ENCODE data around the gene ATP8A2. TPM values are rescaled to one million over a fixed set of nuclear protein-coding genes. Genes with fewer than 3 reads are reported as not detected.

Gene ATP8A2
- total RNA-seq, 2 donors from 2014 or later = 0.13 to 0.21 TPM

- H3K27me3 Mint-ChIP-seq = no peaks in the 10 kb centered on the region
- H3K4me3 Mint-ChIP-seq = no peak overlapping the region
- H3K4me1 Mint-ChIP-seq = no peaks in the 10 kb centered on the region
- peaks cover 5% of the 10 kb centered on the region for H3K36me3 Mint-ChIP-seq (ENCODE audit: low read depth)
- H3K9me3 Mint-ChIP-seq = no peaks in the 10 kb centered on the region
- H3K27ac Mint-ChIP-seq = no peak overlapping the region
- ATAC-seq (replicated peaks) = no peak
Measured at GRCh38 chr13:26020891-26021290, 649.1 kb downstream of the ATP8A2 start.

- H3K4me3 Mint-ChIP-seq = no peak overlapping the region
- no peaks in the 10 kb centered on the region for H3K9me3 Mint-ChIP-seq
- no peaks in the 10 kb centered on the region for H3K27me3 Mint-ChIP-seq
Measured at GRCh38 chr13:26021516-26021915, 649.7 kb downstream of the ATP8A2 start.

GRCh38 chr13:26021956-26022355 lies 650.2 kb downstream of the ATP8A2 start:
- no peak for ATAC-seq (replicated peaks)
- H3K27me3 Mint-ChIP-seq = no peaks in the 10 kb centered on the region
- no peaks in the 10 kb centered on the region for H3K9me3 Mint-ChIP-seq
- H3K36me3 Mint-ChIP-seq (ENCODE audit: low read depth) = peaks cover 5% of the 10 kb centered on the region
- H3K4me1 Mint-ChIP-seq = no peaks in the 10 kb centered on the region
- no peak overlapping the region for H3K27ac Mint-ChIP-seq
- H3K4me3 Mint-ChIP-seq = no peak overlapping the region

More at GRCh38 chr13:26021516-26021915, 649.7 kb downstream of the ATP8A2 start:
- H3K36me3 Mint-ChIP-seq (ENCODE audit: low read depth) = peaks cover 5% of the 10 kb centered on the region
- H3K4me1 Mint-ChIP-seq = no peaks in the 10 kb centered on the region
- ATAC-seq (replicated peaks) = no peak
- H3K27ac Mint-ChIP-seq = no peak overlapping the region

DNA sequence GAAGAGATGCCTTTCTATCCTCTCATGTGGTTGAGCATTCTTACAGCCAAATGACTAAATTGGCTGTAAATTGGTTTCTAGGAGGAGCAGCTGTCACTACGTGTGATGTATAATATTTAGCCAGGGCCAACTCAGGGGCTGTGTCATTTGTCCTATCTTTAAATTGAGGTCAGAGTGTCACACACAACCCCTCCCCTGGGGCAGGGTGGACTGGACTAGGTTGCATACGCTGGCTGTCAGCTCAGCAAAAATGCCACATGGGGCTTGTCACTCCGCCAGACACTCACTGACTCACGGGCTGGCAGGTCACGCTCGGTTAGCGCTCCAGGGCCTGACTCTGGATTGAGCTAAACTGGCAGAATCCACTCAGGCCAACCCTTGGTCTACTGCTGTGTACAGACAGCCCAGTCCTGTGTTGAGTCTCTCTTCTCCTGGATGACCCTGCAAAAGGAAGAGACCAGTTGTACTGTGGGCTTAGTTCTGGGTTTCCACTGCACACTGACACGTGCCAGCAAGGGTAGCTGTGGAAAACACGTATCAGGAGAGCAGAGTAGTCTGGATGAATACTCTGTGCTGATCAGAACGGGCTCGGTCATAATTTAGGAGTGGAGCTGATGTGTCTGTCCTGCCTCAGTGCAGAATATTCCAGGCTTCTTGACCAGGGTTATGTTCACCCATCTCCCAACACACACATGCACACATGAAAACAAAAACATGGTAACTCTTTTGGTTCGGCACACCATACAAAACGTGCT lies 650.9 kb downstream of the ATP8A2 start:
- H3K27me3 Mint-ChIP-seq = no peaks in the 10 kb centered on the region
- H3K9me3 Mint-ChIP-seq = no peaks in the 10 kb centered on the region
- H3K36me3 Mint-ChIP-seq (ENCODE audit: low read depth) = peaks cover 5% of the 10 kb centered on the region
- H3K4me1 Mint-ChIP-seq = no peaks in the 10 kb centered on the region
- no peak overlapping the region for H3K4me3 Mint-ChIP-seq
- no peak for ATAC-seq (replicated peaks)
- no peak overlapping the region for H3K27ac Mint-ChIP-seq

- Mint-ChIP-seq H3K4me3 (no peak overlapping the region), H3K4me1 (no peaks in the 10 kb centered on the region), H3K9me3 (no peaks in the 10 kb centered on the region), H3K27ac (no peak overlapping the region), H3K27me3 (no peaks in the 10 kb centered on the region), H3K36me3 (ENCODE audit: low read depth) (peaks cover 5% of the 10 kb centered on the region)
- ATAC-seq (replicated peaks) = no peak
Measured at GRCh38 chr13:26024558-26024957, 652.8 kb downstream of the ATP8A2 start.

DNA sequence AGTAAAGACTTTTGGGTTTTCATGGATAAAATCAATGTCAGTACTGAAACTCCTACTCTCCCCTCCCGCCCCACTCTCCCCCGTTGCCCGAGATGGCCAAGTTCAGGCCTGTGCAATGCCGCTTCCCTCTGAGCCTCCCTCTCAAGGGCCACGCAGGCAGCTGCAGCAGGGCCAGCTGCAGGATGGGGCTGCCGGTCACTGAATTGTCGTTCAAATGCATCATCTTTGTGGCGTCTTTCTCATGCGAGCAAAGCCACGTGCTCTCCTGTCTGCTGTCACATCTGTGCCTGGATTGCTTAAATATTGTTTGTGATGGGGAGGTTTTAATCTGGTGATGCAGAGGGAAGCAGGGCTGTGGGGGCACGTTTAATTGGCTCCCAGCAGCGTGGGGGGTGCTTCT lies 653.4 kb downstream of the ATP8A2 start:
- no peak for ATAC-seq (replicated peaks)
- peaks cover 2% of the 10 kb centered on the region for H3K27me3 Mint-ChIP-seq
- no peak overlapping the region for H3K27ac Mint-ChIP-seq
- no peaks in the 10 kb centered on the region for H3K9me3 Mint-ChIP-seq
- H3K36me3 Mint-ChIP-seq (ENCODE audit: low read depth) = peaks cover 5% of the 10 kb centered on the region
- H3K4me3 Mint-ChIP-seq = no peak overlapping the region
- H3K4me1 Mint-ChIP-seq = no peaks in the 10 kb centered on the region

GRCh38 chr13:26025771-26026170 lies 654.0 kb downstream of the ATP8A2 start:
- Mint-ChIP-seq H3K27ac (no peak overlapping the region), H3K4me3 (no peak overlapping the region)

DNA sequence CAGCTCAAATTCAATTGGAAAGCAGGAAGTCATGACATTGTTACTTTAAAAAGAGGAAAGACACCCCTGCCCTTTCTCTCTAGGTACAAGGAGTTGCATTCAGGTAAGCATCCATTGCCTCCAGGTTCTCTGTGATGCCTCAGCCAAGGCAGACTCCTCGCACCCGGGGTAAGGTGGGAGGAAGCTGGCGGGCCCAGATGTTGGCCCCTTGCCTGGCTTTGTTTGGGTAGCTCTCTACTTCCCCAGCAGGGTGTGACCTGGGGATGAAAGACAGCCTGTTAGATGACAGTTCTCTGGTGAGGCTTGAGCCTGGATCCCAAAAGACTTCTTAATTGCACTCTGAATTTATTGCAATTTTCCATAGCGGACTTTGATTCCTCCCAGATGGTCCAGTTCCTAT lies 654.4 kb downstream of the ATP8A2 start:
- no peak overlapping the region for H3K4me3 Mint-ChIP-seq
- no peaks in the 10 kb centered on the region for H3K4me1 Mint-ChIP-seq
- ATAC-seq (replicated peaks) = no peak
- H3K27me3 Mint-ChIP-seq = peaks cover 8% of the 10 kb centered on the region
- H3K36me3 Mint-ChIP-seq (ENCODE audit: low read depth) = no peaks in the 10 kb centered on the region
- no peaks in the 10 kb centered on the region for H3K9me3 Mint-ChIP-seq
- no peak overlapping the region for H3K27ac Mint-ChIP-seq

More at GRCh38 chr13:26025771-26026170, 654.0 kb downstream of the ATP8A2 start:
- no peaks in the 10 kb centered on the region for H3K9me3 Mint-ChIP-seq
- peaks cover 7% of the 10 kb centered on the region for H3K27me3 Mint-ChIP-seq
- H3K36me3 Mint-ChIP-seq (ENCODE audit: low read depth) = peaks cover 1% of the 10 kb centered on the region
- ATAC-seq (replicated peaks) = no peak
- no peaks in the 10 kb centered on the region for H3K4me1 Mint-ChIP-seq

- H3K4me1 Mint-ChIP-seq = no peaks in the 10 kb centered on the region
- no peak overlapping the region for H3K4me3 Mint-ChIP-seq
- H3K27me3 Mint-ChIP-seq = peaks cover 8% of the 10 kb centered on the region
- ATAC-seq (replicated peaks) = no peak
- no peaks in the 10 kb centered on the region for H3K36me3 Mint-ChIP-seq (ENCODE audit: low read depth)
- no peak overlapping the region for H3K27ac Mint-ChIP-seq
- no peaks in the 10 kb centered on the region for H3K9me3 Mint-ChIP-seq
Measured at GRCh38 chr13:26029581-26030136, 657.9 kb downstream of the ATP8A2 start.

GRCh38 chr13:26030331-26030730 lies 658.6 kb downstream of the ATP8A2 start:
- Mint-ChIP-seq H3K9me3 (no peaks in the 10 kb centered on the region), H3K4me1 (no peaks in the 10 kb centered on the region), H3K27ac (no peak overlapping the region), H3K4me3 (no peak overlapping the region), H3K27me3 (peaks cover 8% of the 10 kb centered on the region), H3K36me3 (ENCODE audit: low read depth) (no peaks in the 10 kb centered on the region)
- ATAC-seq (replicated peaks) = no peak

DNA sequence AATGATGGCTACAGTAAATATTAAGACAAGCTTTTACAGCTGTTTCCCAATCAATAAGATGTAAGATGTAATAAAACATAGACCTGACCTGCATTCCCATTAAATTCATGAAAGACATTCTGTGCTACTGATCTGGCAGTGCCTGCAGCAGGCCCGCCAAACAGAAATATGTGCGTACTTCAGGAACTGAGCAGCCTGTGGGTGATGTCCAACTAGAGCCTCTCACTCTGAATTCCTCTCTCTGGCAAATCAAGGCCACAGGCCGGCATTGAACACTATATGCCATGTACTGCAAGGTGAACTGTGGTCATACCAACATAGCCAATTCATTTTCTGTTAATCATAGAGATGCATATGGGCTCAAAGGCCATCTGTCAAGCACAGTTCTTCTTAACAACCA lies 662.2 kb downstream of the ATP8A2 start:
- no peaks in the 10 kb centered on the region for H3K9me3 Mint-ChIP-seq
- H3K27ac Mint-ChIP-seq = no peak overlapping the region
- H3K4me3 Mint-ChIP-seq = no peak overlapping the region
- no peaks in the 10 kb centered on the region for H3K36me3 Mint-ChIP-seq (ENCODE audit: low read depth)
- no peak for ATAC-seq (replicated peaks)
- peaks cover 11% of the 10 kb centered on the region for H3K27me3 Mint-ChIP-seq
- no peaks in the 10 kb centered on the region for H3K4me1 Mint-ChIP-seq

GRCh38 chr13:26036383-26036782 lies 664.6 kb downstream of the ATP8A2 start:
- H3K4me3 Mint-ChIP-seq = no peak overlapping the region
- H3K36me3 Mint-ChIP-seq (ENCODE audit: low read depth) = no peaks in the 10 kb centered on the region
- H3K27ac Mint-ChIP-seq = no peak overlapping the region
- no peaks in the 10 kb centered on the region for H3K9me3 Mint-ChIP-seq
- no peak for ATAC-seq (replicated peaks)
- peaks cover 4% of the 10 kb centered on the region for H3K27me3 Mint-ChIP-seq
- no peaks in the 10 kb centered on the region for H3K4me1 Mint-ChIP-seq

GRCh38 chr13:26037302-26037701 lies 665.5 kb downstream of the ATP8A2 start:
- Mint-ChIP-seq H3K27me3 (peaks cover 7% of the 10 kb centered on the region), H3K9me3 (no peaks in the 10 kb centered on the region), H3K27ac (no peak overlapping the region), H3K4me3 (no peak overlapping the region), H3K36me3 (ENCODE audit: low read depth) (no peaks in the 10 kb centered on the region), H3K4me1 (no peaks in the 10 kb centered on the region)
- no peak for ATAC-seq (replicated peaks)

GRCh38 chr13:26038931-26039475 lies 667.2 kb downstream of the ATP8A2 start:
- Mint-ChIP-seq H3K27ac (no peak overlapping the region), H3K9me3 (no peaks in the 10 kb centered on the region), H3K36me3 (ENCODE audit: low read depth) (no peaks in the 10 kb centered on the region), H3K4me1 (no peaks in the 10 kb centered on the region), H3K4me3 (no peak overlapping the region), H3K27me3 (peaks cover 8% of the 10 kb centered on the region)
- ATAC-seq (replicated peaks) = no peak

DNA sequence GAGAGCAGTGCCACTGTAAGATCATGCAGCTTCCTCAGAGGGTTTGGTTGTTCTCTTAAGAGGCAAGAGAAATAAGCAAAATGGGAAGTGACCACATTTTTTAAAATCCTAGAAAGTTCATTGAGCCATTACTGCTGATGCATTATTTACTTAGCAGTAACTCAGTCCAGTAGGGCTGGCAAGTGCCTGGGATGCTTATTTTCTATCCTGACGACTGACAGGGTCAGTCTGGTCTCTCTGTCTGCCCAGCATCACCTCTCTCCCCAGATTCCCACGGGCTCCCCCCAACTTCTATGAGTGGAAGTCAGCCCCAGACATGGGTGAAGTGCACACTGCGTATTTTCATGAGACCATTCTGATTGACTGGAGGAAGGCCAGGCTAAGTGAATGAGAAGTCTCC lies 669.7 kb downstream of the ATP8A2 start:
- ATAC-seq (replicated peaks) = no peak
- H3K4me3 Mint-ChIP-seq = no peak overlapping the region
- peaks cover 4% of the 10 kb centered on the region for H3K27me3 Mint-ChIP-seq
- H3K36me3 Mint-ChIP-seq (ENCODE audit: low read depth) = no peaks in the 10 kb centered on the region
- no peaks in the 10 kb centered on the region for H3K4me1 Mint-ChIP-seq
- H3K27ac Mint-ChIP-seq = no peak overlapping the region
- H3K9me3 Mint-ChIP-seq = no peaks in the 10 kb centered on the region

All from activated T-helper 17 cell treated with anti-CD3 and anti-CD28 coated beads, Interleukin-2, amount 50 U/mL, for 72 hours (primary cell).